ENCODE results near the gene DCLK2.

DCLK2 gene

GRCh38 chr4:150230561-150230960, 152.3 kb downstream of the DCLK2 start:
- no peak for TF ChIP-seq MAX (IDR thresholded peaks at IDR 0.05)
- TF ChIP-seq TCF12 (IDR thresholded peaks at IDR 0.05; ENCODE audit: low read depth) = no peak
- TF ChIP-seq, protein P1, sequence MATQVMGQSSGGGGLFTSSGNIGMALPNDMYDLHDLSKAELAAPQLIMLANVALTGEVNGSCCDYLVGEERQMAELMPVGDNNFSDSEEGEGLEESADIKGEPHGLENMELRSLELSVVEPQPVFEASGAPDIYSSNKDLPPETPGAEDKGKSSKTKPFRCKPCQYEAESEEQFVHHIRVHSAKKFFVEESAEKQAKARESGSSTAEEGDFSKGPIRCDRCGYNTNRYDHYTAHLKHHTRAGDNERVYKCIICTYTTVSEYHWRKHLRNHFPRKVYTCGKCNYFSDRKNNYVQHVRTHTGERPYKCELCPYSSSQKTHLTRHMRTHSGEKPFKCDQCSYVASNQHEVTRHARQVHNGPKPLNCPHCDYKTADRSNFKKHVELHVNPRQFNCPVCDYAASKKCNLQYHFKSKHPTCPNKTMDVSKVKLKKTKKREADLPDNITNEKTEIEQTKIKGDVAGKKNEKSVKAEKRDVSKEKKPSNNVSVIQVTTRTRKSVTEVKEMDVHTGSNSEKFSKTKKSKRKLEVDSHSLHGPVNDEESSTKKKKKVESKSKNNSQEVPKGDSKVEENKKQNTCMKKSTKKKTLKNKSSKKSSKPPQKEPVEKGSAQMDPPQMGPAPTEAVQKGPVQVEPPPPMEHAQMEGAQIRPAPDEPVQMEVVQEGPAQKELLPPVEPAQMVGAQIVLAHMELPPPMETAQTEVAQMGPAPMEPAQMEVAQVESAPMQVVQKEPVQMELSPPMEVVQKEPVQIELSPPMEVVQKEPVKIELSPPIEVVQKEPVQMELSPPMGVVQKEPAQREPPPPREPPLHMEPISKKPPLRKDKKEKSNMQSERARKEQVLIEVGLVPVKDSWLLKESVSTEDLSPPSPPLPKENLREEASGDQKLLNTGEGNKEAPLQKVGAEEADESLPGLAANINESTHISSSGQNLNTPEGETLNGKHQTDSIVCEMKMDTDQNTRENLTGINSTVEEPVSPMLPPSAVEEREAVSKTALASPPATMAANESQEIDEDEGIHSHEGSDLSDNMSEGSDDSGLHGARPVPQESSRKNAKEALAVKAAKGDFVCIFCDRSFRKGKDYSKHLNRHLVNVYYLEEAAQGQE (IDR thresholded peaks at IDR 0.05; ENCODE audit: low read depth) = no peak
- TF ChIP-seq EP300 (IDR thresholded peaks at IDR 0.05; ENCODE audit: borderline replicate concordance) = no peak
- TF ChIP-seq ZBTB7A (IDR thresholded peaks at IDR 0.05; ENCODE audit: low read depth) = no peak

DNA sequence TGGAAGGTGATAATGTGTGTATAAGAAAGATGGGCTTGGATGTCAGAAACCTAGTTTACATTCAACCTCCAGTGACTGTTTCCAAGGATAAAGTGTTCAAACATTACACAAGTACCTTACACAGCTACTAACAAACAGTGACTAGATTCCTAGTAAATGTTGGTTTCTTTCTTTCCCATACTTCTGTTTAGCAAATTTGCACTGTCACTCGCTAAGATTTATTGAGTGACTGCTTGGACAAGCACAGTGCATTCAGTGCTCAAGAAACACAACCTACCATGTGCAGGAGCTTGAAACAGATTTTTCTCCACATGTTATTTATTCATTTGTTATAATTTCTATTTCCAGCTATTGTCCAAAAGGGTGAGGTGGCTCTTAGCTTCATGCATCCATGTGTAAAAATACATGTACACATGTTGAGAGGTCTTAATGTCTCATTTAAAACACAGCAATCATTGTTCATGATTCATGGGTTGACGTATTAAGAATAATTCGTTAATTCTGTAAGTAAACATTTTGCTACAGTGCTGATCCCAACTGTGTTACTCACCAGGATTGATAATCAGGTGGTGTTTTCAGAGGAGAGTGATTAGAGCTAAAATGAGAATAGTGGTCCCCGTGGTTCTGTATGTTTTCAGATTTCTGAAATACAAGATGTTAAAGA, 153.0 kb downstream of the DCLK2 start:
- no peak for TF ChIP-seq RAD21 (IDR thresholded peaks at IDR 0.05; ENCODE audit: low read depth)
- TF ChIP-seq TEAD4 (IDR thresholded peaks at IDR 0.05) = no peak
- no peak for TF ChIP-seq FOXM1 (IDR thresholded peaks at IDR 0.05; ENCODE audit: borderline replicate concordance, low read depth)
- no peak for TF ChIP-seq TCF12 (IDR thresholded peaks at IDR 0.05; ENCODE audit: low read depth)
- TF ChIP-seq USF1 (IDR thresholded peaks at IDR 0.05) = no peak
- no peak for TF ChIP-seq TAF1 (IDR thresholded peaks at IDR 0.05; ENCODE audit: low read depth)
- no peak for TF ChIP-seq ZBTB7A (IDR thresholded peaks at IDR 0.05; ENCODE audit: low read depth)
- TF ChIP-seq NFIC (IDR thresholded peaks at IDR 0.05) = no peak

DNA sequence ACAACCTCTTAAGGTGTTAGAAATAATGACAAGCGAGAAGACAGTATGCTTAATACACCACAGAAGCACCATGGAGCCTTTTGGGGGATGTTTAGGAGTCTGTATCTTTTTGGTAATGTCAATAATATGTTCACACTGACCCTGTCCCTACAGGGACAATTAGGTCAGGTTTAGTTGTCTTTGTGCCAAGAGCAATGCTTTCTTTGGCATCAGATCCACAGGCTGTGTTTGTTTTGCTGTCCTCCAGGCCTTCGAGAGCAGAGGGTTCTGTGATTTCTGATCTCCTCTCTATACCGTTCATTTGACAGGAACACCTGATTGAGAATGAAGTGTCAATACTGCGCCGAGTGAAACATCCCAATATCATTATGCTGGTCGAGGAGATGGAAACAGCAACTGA, 153.8 kb downstream of the DCLK2 start:
- no peak for TF ChIP-seq USF1 (IDR thresholded peaks at IDR 0.05)

- no peak for TF ChIP-seq CREB1 (IDR thresholded peaks at IDR 0.05; ENCODE audit: low read depth)
- no peak for TF ChIP-seq MAX (IDR thresholded peaks at IDR 0.05)
- no peak for TF ChIP-seq ZBTB7A (IDR thresholded peaks at IDR 0.05; ENCODE audit: low read depth)
- no peak for TF ChIP-seq TCF12 (IDR thresholded peaks at IDR 0.05; ENCODE audit: low read depth)
- TF ChIP-seq NFIC (IDR thresholded peaks at IDR 0.05) = no peak
- no peak for TF ChIP-seq TEAD4 (IDR thresholded peaks at IDR 0.05)
- TF ChIP-seq EGR1 (IDR thresholded peaks at IDR 0.05) = no peak
Measured at GRCh38 chr4:150234246-150234645, 156.0 kb downstream of the DCLK2 start.

DNA sequence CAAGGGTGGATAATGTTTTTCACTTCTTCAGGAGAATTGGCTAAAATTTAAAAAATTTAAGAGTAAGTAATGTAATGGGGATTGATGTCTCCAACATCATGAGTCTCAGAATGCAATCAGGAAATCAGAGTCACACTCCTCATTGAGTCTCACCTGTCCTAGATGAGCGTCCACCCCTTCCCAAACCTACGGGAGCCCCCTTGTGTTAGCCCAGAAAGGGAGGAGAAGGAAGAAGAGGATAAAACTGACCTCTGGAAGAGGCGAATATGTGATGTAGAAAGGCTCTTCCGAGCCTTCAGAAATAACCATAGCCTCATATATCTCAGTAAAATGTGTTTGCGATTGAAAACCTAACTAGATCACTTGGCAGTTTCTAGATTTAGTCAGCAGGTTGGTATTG, 157.1 kb downstream of the DCLK2 start:
- TF ChIP-seq RAD21 (IDR thresholded peaks at IDR 0.05; ENCODE audit: low read depth) (no peak), MAX (IDR thresholded peaks at IDR 0.05) (no peak), NFIC (IDR thresholded peaks at IDR 0.05) (no peak), EP300 (IDR thresholded peaks at IDR 0.05; ENCODE audit: borderline replicate concordance) (no peak)

- no peak for TF ChIP-seq USF1 (IDR thresholded peaks at IDR 0.05)
- no peak for TF ChIP-seq EGR1 (IDR thresholded peaks at IDR 0.05)
- TF ChIP-seq EP300 (IDR thresholded peaks at IDR 0.05; ENCODE audit: borderline replicate concordance) = no peak
Measured at GRCh38 chr4:150235808-150236271, 157.6 kb downstream of the DCLK2 start.

GRCh38 chr4:150236626-150237025, 158.4 kb downstream of the DCLK2 start:
- TF ChIP-seq TEAD4 (IDR thresholded peaks at IDR 0.05) (no peak), EP300 (IDR thresholded peaks at IDR 0.05; ENCODE audit: borderline replicate concordance) (no peak), USF1 (IDR thresholded peaks at IDR 0.05) (no peak), TCF12 (IDR thresholded peaks at IDR 0.05; ENCODE audit: low read depth) (no peak), ZBTB7A (IDR thresholded peaks at IDR 0.05; ENCODE audit: low read depth) (no peak), TAF1 (IDR thresholded peaks at IDR 0.05; ENCODE audit: low read depth) (no peak), YY1 (IDR thresholded peaks at IDR 0.05; ENCODE audit: low read depth) (no peak), NFIC (IDR thresholded peaks at IDR 0.05) (no peak), CREB1 (IDR thresholded peaks at IDR 0.05; ENCODE audit: low read depth) (no peak), FOXM1 (IDR thresholded peaks at IDR 0.05; ENCODE audit: borderline replicate concordance, low read depth) (no peak), CEBPB (IDR thresholded peaks at IDR 0.05) (no peak), MAX (IDR thresholded peaks at IDR 0.05) (no peak), EGR1 (IDR thresholded peaks at IDR 0.05) (no peak), RAD21 (IDR thresholded peaks at IDR 0.05; ENCODE audit: low read depth) (no peak)
- TF ChIP-seq, protein P1 (IDR thresholded peaks at IDR 0.05; ENCODE audit: low read depth) = no peak
